ENCODE data around the gene MITD1.
A peak's percentile ranks its signal among the peaks of the same experiment; 100 is the strongest.

The MITD1 gene

DNA sequence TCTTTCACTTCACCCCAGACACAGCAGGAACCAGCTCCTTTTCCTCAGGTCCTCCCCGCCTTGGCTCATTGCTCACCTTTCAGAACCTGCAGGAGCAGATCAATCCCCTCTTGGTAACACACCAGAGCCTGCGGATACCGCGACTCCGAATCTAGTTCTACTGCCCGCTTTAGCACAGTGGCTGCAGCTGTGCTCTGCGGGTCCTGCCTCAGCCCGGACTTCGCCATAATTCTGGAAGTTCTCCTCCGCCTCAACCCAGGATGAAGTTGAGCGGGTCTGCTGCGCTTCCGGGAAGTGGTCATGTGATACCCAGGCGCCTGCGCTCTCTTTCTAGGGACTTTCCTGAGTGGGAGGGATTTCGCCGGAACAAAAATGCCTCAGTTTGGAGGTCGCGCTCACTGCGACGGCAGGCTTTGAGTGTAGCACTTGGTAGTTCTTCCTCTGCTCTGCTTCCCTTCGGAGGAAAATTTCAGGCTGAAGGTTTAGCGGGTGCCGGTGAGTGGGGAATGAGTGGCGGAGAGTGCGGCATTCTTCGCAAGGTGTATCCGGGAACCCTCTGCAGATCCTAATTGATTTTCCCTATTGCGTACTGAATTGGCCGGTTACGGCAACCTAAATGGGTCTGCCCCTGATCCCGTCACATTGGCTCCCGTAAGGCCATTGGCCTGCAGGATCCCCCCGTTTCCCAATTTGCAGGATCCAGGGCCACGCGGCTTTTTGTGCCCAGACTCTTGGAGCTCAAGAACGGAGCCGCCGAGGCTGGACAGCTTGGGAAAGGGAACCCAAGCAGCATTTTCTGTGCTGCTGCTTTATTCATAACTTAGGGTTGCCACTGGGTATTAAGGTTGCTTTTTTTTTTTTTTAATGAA, at the start of gene MITD1, which contains the start of gene MRPL30:
Gene MITD1, minus strand, starts transcription at position 304 of the 869 bp plus-strand sequence. Its CDS starts 77 bp downstream, at position 227.
Gene MRPL30, plus strand, starts transcription at position 430 of the 869 bp plus-strand sequence. CDS start 5,020 bp downstream, outside the sequence.
- peak within 1 kb of the TSS; percentile 77 for H3K27ac ChIP-seq
- TF ChIP-seq ZFX (IDR thresholded peaks at IDR 0.05): peak; percentile 44; the same call in 1 of the 2 replicates
- TF ChIP-seq, protein P1, sequence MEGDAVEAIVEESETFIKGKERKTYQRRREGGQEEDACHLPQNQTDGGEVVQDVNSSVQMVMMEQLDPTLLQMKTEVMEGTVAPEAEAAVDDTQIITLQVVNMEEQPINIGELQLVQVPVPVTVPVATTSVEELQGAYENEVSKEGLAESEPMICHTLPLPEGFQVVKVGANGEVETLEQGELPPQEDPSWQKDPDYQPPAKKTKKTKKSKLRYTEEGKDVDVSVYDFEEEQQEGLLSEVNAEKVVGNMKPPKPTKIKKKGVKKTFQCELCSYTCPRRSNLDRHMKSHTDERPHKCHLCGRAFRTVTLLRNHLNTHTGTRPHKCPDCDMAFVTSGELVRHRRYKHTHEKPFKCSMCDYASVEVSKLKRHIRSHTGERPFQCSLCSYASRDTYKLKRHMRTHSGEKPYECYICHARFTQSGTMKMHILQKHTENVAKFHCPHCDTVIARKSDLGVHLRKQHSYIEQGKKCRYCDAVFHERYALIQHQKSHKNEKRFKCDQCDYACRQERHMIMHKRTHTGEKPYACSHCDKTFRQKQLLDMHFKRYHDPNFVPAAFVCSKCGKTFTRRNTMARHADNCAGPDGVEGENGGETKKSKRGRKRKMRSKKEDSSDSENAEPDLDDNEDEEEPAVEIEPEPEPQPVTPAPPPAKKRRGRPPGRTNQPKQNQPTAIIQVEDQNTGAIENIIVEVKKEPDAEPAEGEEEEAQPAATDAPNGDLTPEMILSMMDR (conservative IDR thresholded peaks at IDR 0.05): no peak

DNA sequence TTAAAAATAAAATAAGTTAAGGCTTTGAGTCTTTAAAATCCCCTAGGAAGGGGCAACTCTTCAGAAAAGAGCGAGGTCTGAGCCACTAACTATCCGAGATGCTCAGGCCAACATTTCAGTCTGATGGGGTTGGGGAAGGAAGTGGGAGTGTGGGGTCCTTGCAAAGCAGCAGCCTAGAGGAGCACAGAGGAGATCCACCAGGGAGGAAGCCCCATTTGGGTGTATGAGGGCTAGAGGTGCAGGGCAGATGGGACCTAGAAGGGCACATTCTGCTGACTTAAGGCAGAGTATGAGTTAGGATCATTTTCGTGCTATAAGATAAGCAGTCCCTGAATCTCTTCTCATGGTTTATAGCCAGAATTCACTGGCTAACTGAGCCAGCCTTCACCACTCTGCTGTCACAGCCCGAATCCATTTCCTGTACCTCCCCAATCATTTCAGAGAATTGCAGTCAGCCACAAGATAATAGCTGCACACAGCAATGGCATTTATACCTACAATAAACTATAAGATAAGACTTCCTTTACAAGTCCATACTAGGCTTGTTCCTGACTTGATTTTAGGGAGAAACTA, 37.2 kb upstream of the MITD1 start:
- TF ChIP-seq, protein P1 (conservative IDR thresholded peaks at IDR 0.05): no peak
- no peak for TF ChIP-seq ZFX (IDR thresholded peaks at IDR 0.05)
- no peak overlapping the region for H3K27ac ChIP-seq

DNA sequence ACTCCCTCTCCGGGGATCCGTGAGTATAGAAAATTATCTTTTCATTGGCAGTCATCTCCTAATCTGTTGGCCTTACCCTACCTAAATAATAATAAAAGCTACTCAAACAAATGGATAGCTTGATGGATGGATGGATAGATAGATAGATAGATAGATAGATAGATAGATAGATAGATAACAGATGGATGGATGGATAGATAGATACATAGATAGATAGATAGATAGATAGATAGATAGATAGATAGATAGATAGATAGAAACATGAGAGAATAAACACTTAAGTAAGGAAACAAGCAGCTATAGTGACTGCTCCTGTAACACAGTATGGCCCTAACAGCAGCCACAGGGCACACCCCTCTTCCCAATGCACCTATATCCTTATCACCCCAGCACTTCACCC, 35.2 kb upstream of the MITD1 start:
- TF ChIP-seq, protein P1 (conservative IDR thresholded peaks at IDR 0.05): no peak
- TF ChIP-seq ZFX (IDR thresholded peaks at IDR 0.05): no peak
- no peak overlapping the region for H3K27ac ChIP-seq

DNA sequence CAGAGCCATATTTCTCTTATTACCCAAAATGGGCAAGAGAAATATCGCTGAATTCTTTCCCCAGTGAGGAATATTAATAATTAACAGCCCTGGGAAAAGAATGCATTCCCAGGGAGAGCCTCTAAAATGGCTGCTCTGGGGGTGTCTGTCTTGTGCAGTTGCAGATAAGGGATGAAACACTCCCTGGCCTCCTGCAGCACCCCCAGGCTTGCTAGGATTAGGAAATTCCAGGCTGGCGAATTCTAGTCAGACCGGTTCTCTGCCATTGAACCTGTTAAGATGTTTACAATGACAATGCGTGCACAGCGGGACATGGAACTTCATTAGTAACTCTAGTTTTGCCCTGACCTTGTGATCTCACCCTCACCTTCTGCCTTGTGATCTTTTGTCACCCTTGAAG, 24.6 kb upstream of the MITD1 start:
- TF ChIP-seq, protein P1 (conservative IDR thresholded peaks at IDR 0.05): no peak
- H3K27ac ChIP-seq: no peak overlapping the region

DNA sequence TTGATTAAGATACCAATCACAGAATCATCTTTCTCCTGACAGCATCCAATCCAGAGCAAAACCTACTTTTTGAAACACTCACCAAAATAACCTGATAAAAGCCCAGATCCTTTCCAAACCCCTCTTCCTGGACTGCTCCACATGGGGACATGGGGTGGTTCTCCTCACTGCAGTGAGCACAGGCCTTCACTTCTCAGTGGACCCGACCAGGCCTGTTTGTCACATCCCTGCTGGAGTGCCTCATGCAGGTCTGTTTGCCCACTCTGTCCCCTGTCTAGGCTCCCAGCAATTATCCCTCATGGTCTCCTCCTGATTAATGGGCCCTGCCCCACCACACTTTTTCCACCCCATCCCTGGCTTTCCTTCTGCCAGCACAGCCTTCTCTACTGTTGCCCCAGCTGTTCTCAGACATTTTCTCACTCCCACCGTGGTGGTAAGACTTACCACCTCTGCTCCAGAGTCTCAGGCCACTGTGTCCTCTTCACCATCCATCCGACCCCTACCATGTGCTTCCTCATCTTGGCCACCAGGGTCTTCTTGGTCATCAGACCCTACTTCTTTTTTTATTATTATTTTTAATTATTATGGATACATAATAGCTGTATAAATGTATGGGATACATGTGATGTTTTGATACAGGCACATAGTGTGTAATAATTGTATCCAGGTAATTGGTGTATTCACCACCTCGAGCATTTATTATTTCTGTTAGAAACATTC, 21.3 kb upstream of the MITD1 start:
- TF ChIP-seq ZFX (IDR thresholded peaks at IDR 0.05): no peak
- TF ChIP-seq, protein P1 (conservative IDR thresholded peaks at IDR 0.05): no peak; the same call in 1 of the 2 replicates
- no peak overlapping the region for H3K27ac ChIP-seq

DNA sequence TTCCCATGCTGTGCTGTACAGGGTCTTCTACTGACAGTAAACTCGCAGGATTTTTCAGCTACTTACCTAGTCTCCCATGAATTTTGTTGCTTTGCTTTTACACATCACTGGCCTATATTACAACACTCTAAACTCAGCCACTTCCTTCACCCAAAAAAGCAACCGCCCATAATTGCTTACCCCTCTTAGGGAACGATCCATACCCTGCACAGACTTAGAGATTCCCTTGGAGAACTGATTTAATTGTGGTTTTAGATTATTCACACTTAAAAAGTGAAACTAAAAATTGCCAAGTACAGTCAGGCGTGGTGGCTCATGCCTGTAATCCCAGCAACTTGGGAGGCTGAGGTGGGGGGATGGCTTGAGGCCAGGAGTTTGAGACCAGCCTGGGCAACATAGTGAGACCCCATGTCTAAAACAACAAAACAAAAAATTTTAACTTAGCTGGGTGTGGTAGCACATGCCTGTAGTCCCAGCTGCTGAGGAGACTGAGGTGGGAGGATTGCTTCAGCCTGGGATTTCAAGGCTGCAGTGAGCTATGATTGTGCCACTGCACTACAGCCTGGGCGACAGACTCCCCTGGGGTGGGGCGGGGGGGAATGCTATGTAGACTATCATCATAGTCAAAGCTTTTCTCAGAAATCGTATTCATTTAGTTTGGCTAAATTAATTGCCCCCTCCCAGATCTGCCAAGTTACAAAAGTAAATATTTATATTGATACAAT, 19.4 kb upstream of the MITD1 start:
- H3K27ac ChIP-seq: no peak overlapping the region
- TF ChIP-seq, protein P1 (conservative IDR thresholded peaks at IDR 0.05): no peak
- no peak for TF ChIP-seq ZFX (IDR thresholded peaks at IDR 0.05)

All from C4-2B (cell line).